Gastrocnemius medialis (tissue), 4 donors: ENCODE measurements around the gene FOXA2.

Experiments used
- CTCF ChIP-seq, 5 experiments: fragments of 450-650 bp in 3 of 5; fragments of 200-600 bp in 2 of 5; sonication (generic) in 2 of 5; IDR thresholded peaks in 4 of 5; conservative IDR thresholded peaks in 1 of 5; 1 replicate in 4 of 5; 2 replicates in 1 of 5; pipeline ENCODE4 v1.5.1; 2016 to 2019; ENCODE audit warnings: antibody characterized with exemption in 5 of 5, mild to moderate bottlenecking in 3 of 5, moderate library complexity in 3 of 5
- POLR2A ChIP-seq, 2 donors: fragments of 450-650 bp; IDR thresholded peaks; one replicate each; pipeline ENCODE4 v1.6.1; 2017; ENCODE audit warnings: antibody characterized with exemption in 2 of 2, mild to moderate bottlenecking in 2 of 2, moderate library complexity in 2 of 2

- TF ChIP-seq CTCF (IDR thresholded peaks at IDR 0.05 in 4 of 5, conservative IDR thresholded peaks at IDR 0.05 in 1 of 5), result no peak
- TF ChIP-seq POLR2A (IDR thresholded peaks at IDR 0.05), result no peak
These were observed 36.3 kb downstream of the FOXA2 start for GRCh38 chr20:22548040-22548439.
